Mucosa of descending colon (tissue), 3 donors: Measurements from ENCODE around the gene DCC. TPM values are rescaled to one million over a fixed set of nuclear protein-coding genes. Genes with fewer than 3 reads are reported as not detected.

ENCODE experiments used
- ATAC-seq: fragments of 200-7000 bp; cut with Tn5 transposase; one replicate; pipeline ENCODE4 v1.9.1; 2020; ENCODE audit warnings: mild to moderate bottlenecking, moderate library complexity
- DNase-seq, 3 donors: peaks; one replicate each; pipeline ENCODE4 v3.0.0-alpha.2; 2020
- H3K36me3 ChIP-seq: fragments of 200-600 bp; one replicate; pipeline ENCODE4 v1.8.0; 2021; ENCODE audit warnings: low read depth, mild to moderate bottlenecking
- H3K4me1 ChIP-seq: fragments of 200-600 bp; one replicate; pipeline ENCODE4 v1.8.0; 2021; ENCODE audit warnings: low read depth, mild to moderate bottlenecking
- H3K4me3 ChIP-seq: fragments of 200-600 bp; one replicate; pipeline ENCODE4 v1.8.0; 2021; ENCODE audit warnings: mild to moderate bottlenecking
- H3K9me3 ChIP-seq: fragments of 200-600 bp; one replicate; pipeline ENCODE4 v1.8.0; 2021; ENCODE audit warnings: mild to moderate bottlenecking
- intact Hi-C, 2 donors: fragments of 100-400 bp; cut with DNase I in 1 of 2; cut with micrococcal nuclease in 1 of 2; formaldehyde crosslinking; loops; one replicate each; pipeline versions ENCODE4 v1.11.0 to v1.11.1; 2022; cut with DNase I, micrococcal nuclease
- total RNA-seq, 3 donors: library from RNA; stranded (reverse); fragmentation: NEBNext Ultra II Directional in 2 of 3; extraction: Animal tissue kit (Norgen Biotek cat#: 25700) in 2 of 3; gene quantifications; one replicate each; pipeline versions ENCODE4 v1.2.1 to v1.2.4, GENCODE V29; 2021 to 2023
- TF ChIP-seq, protein P1 (sequence below): fragments of 200-600 bp; IDR thresholded peaks from one replicate; pipeline ENCODE4 v1.8.0; 2022; ENCODE audit warnings: antibody characterized with exemption, mild to moderate bottlenecking
- donor health status: DM: no; HTN: no; CAD: no; lungs with moderate emphysema.
- donor health status: DM: no; HTN: no; CAD: no.
- donor health status: DM: no; HTN: yes; CAD: no.

Gene DCC
- total RNA-seq, 3 donors from 2014 or later = 0.26 to 1.3 (median 0.34) TPM

DNA sequence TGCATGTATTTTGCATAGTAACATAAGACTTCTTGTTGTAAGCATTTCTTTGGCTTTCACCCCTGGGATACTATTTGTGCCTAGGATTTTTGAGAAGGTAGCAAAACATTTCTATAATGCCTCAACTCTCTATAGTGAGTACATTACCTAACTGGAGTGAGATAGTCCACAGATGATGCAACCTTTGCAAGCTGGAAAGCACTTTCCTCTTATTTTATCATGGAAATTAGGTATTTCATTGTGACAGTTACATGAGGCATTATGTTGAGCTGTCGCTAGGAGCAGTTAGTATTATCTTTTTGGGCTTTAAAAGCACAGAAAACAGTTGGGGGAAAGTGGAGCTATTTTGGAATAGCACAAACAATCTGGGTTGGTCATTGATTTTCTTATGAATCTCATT, 786.2 kb downstream of the DCC start:
- intact Hi-C loops = no loop called here
- no peaks in the 10 kb centered on the region for H3K36me3 ChIP-seq
- no peak for ATAC-seq
- H3K4me3 ChIP-seq = no peak overlapping the region
- no peaks in the 10 kb centered on the region for H3K4me1 ChIP-seq
- no peak for DNase-seq
- TF ChIP-seq, protein P1, sequence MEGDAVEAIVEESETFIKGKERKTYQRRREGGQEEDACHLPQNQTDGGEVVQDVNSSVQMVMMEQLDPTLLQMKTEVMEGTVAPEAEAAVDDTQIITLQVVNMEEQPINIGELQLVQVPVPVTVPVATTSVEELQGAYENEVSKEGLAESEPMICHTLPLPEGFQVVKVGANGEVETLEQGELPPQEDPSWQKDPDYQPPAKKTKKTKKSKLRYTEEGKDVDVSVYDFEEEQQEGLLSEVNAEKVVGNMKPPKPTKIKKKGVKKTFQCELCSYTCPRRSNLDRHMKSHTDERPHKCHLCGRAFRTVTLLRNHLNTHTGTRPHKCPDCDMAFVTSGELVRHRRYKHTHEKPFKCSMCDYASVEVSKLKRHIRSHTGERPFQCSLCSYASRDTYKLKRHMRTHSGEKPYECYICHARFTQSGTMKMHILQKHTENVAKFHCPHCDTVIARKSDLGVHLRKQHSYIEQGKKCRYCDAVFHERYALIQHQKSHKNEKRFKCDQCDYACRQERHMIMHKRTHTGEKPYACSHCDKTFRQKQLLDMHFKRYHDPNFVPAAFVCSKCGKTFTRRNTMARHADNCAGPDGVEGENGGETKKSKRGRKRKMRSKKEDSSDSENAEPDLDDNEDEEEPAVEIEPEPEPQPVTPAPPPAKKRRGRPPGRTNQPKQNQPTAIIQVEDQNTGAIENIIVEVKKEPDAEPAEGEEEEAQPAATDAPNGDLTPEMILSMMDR = no peak
- no peaks in the 10 kb centered on the region for H3K9me3 ChIP-seq

DNA sequence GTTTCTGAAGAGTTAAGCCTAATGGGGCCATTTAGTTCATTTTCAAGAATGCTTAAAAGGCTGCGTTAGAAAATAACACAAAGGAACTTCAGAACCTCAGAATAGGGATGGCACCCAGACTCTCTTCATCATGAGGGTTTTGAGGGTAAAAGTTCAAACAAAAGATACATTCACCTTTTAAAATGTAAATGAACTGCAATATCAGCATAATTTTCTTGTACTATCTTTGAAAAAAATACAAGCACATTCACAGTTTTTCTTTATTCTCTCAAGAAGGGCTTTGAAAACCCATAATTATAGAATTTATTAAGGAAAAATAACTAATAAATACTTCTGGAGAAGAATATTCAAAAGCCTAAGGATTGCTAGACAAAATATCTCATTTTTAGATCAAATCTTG, 791.0 kb downstream of the DCC start:
- DNase-seq (no peak), ATAC-seq (no peak)
- Histone ChIP-seq H3K4me3 (no peak overlapping the region), H3K36me3 (no peaks in the 10 kb centered on the region), H3K9me3 (no peaks in the 10 kb centered on the region), H3K4me1 (no peaks in the 10 kb centered on the region)
- TF ChIP-seq, protein P1 = no peak
- intact Hi-C loops = no loop called here

DNA sequence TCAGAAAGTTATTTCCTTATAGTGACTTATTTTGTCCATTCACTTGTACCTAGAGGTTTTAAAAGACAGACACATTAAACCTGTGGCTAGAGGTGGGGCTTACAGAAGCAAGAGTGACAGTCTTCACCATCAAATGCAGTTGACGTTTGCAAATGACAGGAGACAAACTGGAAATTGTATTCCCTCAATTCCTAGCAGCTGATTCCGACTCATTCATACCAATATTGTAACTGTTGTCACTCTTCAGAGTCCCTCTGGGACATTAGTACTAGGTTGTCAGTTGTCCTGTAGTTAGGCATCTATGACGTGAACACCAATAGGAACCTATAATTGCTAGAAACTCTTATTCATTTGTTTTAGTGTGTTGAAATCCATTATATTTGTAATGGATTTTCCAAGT, 794.7 kb downstream of the DCC start:
- ATAC-seq (no peak), DNase-seq (no peak)
- intact Hi-C loops = no loop called here

DNA sequence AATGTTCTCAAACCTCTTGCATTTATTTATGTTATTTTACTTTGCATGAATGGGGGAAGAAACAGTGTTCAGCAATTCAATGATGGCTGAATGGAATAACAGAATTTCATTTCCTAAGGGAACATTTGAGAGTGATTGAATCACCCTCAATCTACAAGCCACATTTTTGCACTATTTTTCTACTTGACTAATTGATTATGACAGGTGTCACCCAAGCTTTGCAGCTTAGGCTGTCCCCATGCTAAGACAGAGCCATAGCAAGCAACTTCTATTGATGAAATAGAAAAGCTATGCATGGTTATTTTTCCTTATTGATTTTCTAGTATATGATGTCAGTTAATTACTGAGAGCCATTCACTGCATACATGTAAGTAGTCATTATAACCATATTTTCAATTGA, 795.7 kb downstream of the DCC start:
- ATAC-seq (no peak), DNase-seq (no peak)
- Histone ChIP-seq H3K36me3 (no peaks in the 10 kb centered on the region), H3K4me3 (no peak overlapping the region), H3K4me1 (no peaks in the 10 kb centered on the region), H3K9me3 (no peaks in the 10 kb centered on the region)
- TF ChIP-seq, protein P1 = no peak
- intact Hi-C loops = no loop called here

More for the DNA sequence above, 794.7 kb downstream of the DCC start:
- Histone ChIP-seq H3K36me3 (no peaks in the 10 kb centered on the region), H3K4me3 (no peak overlapping the region), H3K9me3 (no peaks in the 10 kb centered on the region), H3K4me1 (no peaks in the 10 kb centered on the region)
- TF ChIP-seq, protein P1 = no peak

DNA sequence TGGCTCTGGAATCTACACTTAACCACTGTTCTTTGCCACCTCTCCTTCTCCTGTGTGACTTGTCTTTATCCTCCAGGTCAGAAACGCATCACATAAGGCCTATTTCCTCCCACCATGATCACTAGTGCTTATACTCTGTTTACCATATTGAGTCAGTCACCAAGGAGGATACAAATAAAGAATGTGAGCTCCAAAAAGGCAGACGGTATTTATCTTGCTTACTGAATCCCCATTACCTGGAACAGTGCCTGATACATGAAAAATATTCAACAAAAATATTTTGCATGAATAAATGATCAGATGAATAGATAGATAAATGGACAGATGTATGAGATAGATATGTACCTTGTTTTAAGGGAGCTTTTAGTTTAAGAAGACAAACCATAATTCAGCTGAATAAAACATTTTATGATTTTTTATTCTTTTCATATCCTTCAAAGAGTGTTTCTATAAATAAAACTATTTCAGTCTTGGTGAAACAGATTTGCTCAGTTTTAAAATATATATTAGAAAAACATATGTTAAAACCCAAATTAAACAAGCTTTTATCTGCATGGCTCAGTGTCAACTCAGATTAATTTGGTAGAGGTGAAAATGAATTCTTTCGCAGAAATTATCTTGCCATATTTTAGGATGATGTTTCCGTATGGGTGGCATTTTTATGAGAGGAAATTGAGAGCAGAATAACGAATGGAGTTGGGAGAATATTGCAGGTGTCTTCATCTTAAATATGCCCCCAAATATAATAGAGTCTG, 799.9 kb downstream of the DCC start:
- Histone ChIP-seq H3K9me3 (no peaks in the 10 kb centered on the region), H3K4me1 (no peaks in the 10 kb centered on the region), H3K4me3 (no peak overlapping the region), H3K36me3 (no peaks in the 10 kb centered on the region)
- DNase-seq (no peak), ATAC-seq (no peak)
- TF ChIP-seq, protein P1 = no peak
- intact Hi-C loops = no loop called here
